Measurements from ENCODE around the gene ARHGAP42.

ARHGAP42 gene

GRCh38 chr11:100769165-100769564, 82.1 kb downstream of the ARHGAP42 start:
- DNase-seq, result no peak

GRCh38 chr11:100769617-100770016, 82.5 kb downstream of the ARHGAP42 start:
- DNase-seq, result no peak

GRCh38 chr11:100774132-100774531, 87.0 kb downstream of the ARHGAP42 start:
- DNase-seq, result no peak

GRCh38 chr11:100774859-100775258, 87.8 kb downstream of the ARHGAP42 start:
- no peak for DNase-seq

- no peak for DNase-seq
These were observed 89.3 kb downstream of the ARHGAP42 start for GRCh38 chr11:100776212-100776896.

GRCh38 chr11:100777103-100777502, 90.0 kb downstream of the ARHGAP42 start:
- peak; percentile 16 for DNase-seq

- no peak for DNase-seq
These were observed 90.6 kb downstream of the ARHGAP42 start for GRCh38 chr11:100777736-100778135.

GRCh38 chr11:100778166-100778785, 91.2 kb downstream of the ARHGAP42 start:
- DNase-seq, result no peak

GRCh38 chr11:100780470-100780869, 93.4 kb downstream of the ARHGAP42 start:
- DNase-seq, result no peak

GRCh38 chr11:100785148-100785983, 98.3 kb downstream of the ARHGAP42 start:
- DNase-seq, result no peak

GRCh38 chr11:100788561-100789295, 101.6 kb downstream of the ARHGAP42 start:
- DNase-seq, result no peak

GRCh38 chr11:100789500-100789899, 102.4 kb downstream of the ARHGAP42 start:
- DNase-seq, result no peak

- no peak for DNase-seq
These were observed 103.0 kb downstream of the ARHGAP42 start for GRCh38 chr11:100790073-100790472.

- DNase-seq, result no peak
These were observed 104.0 kb downstream of the ARHGAP42 start for GRCh38 chr11:100791103-100791502.

GRCh38 chr11:100791860-100792259, 104.8 kb downstream of the ARHGAP42 start:
- DNase-seq, result no peak

- no peak for DNase-seq
These were observed 106.4 kb downstream of the ARHGAP42 start for GRCh38 chr11:100793525-100793924.

- DNase-seq, result no peak
These were observed 107.4 kb downstream of the ARHGAP42 start for GRCh38 chr11:100794446-100794845.

GRCh38 chr11:100799445-100799844, 112.4 kb downstream of the ARHGAP42 start:
- DNase-seq, result no peak

GRCh38 chr11:100800202-100800601, 113.1 kb downstream of the ARHGAP42 start:
- no peak for DNase-seq

GRCh38 chr11:100801225-100801999, 114.3 kb downstream of the ARHGAP42 start:
- no peak for DNase-seq

GRCh38 chr11:100805506-100806199, 118.6 kb downstream of the ARHGAP42 start:
- no peak for DNase-seq

- DNase-seq, result no peak
These were observed 119.2 kb downstream of the ARHGAP42 start for GRCh38 chr11:100806296-100806695.

Data from COR-L47 (cell line).